Activated T-cell treated with anti-CD3 and anti-CD28 coated beads for 1 hour (primary cell): Measurements from ENCODE around the gene RPS6KA3.

ENCODE experiments used
- DNase-seq: peaks from one replicate; pipeline ENCODE4 v3.0.0-alpha.2; 2020; ENCODE audit warnings: low read depth

Gene RPS6KA3

DNA sequence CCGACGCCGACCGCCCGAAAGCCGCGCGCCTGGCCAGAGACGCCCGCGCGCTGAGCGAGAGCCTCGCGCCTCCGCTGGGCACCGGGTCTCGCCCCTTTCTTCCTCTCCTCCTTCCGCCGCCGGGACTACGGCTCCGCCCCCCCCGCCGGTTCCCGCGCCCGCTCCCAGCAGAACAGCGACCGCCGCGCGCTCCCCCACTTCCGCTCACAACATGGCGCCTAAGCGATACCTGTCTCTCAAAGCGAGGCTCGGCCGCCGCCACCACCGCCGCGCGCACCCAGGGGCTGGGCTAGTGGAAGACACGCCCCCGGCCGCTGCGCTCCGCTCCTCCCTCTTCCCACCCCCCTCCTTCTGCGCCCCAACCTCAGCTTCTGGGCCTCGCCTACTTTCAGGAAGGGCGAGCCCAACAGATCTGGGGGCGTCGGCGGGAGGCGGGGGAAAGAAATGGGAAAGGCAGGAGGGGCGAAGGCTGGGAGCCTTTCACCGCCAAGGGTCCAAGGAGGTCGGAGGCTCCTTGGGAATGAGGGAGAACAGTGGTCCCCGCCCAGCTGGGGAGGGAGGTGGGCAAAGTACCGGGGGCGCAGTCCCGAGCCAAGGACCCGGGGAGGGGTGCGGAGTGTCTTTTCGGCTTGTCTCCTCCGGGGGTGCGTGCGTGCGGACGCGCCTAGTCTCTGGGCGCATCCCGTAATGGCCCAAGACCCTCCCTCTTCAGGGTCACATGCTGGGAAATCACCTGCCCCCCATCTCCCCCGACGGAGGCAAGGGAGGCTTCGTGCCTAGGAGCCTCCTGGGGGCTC lies at the start of gene RPS6KA3:
RPS6KA3 (minus strand) TSS at position 100 of the 797 bp plus-strand sequence. CDS start 277 bp downstream, outside the sequence.
- DNase-seq: peak; percentile 83

DNA sequence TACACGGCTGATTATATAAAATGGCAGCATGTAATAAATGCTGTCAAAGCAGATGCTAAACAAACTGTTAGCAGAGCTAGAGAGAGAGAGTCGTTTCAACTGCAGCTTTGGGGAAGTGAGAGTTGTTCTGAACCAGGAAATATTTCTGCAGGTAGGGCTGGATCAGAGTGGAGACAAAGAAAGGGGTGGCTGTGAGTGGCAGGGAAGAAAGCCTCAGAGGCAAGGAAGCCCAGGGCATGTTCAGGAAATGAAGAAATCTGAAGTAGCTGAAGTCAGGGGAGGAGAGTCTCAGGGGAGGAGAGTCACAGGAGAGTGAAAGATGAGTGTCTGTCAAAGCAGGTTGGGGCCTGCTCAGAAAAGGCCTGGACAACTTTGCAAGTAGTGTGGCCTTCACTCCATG lies 48.4 kb upstream of the RPS6KA3 start:
- no peak for DNase-seq

DNA sequence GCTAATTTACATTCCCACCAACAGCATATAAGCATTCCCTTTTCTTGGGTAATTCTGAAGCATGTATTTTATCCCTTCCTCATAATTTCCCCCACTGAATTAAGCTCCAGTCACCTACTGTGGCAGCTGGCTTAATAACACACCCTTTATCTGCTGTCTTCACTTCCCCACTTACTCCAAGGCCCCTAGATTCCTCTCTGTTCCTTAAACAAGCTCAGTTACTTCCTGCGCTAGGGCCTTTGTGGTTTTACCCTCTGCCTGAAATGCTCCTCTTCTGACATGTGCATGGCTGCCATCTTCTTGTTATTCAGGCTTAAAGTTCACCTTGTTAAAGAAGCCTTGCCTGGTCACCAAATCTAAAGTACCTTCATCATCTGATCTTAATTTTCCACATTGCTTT lies 47.2 kb upstream of the RPS6KA3 start:
- no peak for DNase-seq

DNA sequence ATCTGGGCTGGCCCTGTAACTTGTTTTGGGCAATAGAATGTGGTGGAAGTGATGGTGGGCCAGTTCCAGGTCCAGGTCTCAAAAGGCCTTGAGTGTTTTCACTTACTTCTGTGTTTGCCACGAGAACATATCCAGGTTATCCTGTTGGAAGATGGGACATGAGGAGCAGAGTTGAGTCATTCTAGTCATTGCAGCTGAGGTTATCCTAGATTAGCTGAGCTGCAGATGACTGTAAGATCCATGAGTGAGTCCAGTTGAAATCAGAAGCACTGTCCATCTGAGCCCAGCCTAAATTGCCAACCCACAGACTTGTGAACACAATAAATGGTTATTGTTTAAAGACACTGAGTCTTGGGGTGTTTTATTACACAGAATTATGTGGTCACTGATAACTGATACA lies 45.3 kb upstream of the RPS6KA3 start:
- DNase-seq: no peak

DNA sequence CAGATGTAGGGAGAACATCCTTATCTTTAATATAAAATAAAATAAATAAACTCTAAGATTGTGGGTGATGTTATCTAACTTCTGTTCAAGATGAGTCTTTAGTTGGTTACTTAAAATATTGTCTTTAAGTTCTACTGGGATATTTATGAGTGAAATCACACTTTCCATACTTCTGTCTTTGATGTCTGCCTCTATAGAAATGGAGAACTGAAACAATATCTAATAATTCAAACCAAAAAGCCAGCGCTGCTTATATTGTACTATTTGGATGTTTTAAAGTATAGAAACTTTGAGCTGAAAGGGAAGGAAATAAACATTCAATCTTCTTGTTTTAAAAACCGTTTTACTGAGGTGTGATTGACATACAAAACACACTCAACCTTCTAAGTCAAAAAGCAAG lies 44.8 kb upstream of the RPS6KA3 start:
- DNase-seq: no peak

DNA sequence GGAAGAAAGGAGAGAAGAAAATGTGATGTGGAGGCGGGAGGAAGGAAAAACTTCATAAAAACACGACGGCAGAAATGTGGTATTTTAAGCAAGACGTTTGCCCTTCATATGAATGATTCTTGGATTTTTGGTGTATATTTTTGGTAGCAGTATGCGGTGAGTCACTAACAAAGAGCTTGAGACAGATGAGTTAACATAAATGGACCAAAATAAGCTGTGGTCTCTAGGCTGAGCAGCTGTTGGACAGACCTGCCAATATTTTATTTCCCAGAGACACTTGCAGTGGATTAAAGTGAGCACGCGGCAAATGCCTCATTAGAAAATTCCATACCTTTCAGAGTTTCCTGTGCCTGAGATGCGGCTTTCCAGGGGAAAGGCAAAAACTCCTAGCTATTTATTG lies 43.1 kb upstream of the RPS6KA3 start:
- no peak for DNase-seq

DNA sequence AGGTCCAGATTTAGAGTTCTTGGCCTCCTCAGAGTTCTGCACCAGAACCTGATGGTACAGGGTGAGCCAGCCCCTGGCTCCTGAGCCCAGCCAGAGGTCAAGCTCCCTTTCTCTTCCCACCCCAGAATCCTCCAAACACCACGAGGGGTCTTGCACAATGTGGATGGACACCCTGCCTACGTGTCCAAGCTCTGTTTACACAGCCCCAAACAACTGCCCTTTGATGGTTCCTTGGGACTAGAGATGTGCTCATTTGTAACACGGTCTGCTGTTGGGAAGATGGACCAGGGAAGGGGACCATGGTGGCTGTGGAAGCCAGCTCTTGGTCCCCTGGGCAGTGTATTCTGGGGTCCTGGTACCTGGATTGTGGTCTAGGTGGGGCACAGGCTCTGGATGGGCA lies 40.0 kb upstream of the RPS6KA3 start:
- DNase-seq: no peak

DNA sequence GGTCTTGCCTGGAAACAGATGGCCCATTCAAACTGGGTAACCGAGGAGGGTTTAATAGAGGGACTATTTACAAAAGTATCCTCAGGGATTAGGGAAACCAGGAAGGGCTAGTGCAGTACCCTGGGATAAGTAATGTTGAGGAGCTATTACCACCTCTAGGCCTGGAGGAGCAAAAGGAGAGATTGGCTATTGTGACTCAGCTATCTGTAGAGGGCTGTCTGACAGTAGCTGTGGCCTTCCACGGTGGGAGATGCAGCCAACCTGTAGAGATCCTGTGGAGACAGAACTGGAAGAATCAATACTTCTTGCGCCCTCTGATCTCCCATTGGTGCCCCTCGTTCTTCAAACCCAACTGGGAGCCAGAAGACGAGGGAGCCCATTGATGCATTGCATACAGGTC lies 34.1 kb upstream of the RPS6KA3 start:
- DNase-seq: no peak

DNA sequence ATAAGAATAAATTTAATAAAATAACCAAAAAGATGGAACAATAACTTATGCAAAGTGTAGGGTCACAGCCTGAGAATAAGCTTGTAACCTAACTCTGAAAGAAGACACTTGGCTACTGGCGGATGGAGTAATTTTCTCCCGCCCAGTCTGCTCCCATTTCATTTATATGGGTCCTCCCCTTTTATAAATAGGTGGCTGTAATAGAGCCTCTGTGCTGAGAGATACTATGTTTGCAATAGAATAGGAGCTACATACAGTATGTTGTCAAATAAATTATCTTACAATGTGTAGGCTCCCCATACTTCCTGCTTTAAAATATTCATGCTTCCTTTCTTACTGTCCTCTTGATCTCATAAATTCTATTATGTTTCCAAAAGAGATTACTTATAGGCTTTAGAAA lies 28.2 kb upstream of the RPS6KA3 start:
- no peak for DNase-seq

DNA sequence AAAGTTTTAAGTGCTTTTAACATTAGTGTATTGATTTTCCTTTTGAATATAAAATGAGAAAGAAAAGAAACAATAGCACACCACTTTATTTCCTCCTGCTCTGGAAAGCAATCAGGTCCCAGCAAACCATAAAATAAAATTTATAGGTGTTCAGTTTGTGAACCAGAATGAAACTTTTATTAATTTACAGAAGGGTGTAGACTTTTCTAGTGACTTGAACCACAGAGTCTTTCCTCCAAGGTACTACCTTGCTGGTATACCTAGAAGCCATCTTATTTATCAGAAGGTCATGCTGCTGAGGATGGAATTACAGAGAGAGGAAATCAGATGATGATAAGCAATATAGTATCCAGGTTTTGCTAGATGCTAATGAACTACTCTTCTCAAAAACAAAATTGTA lies 27.6 kb upstream of the RPS6KA3 start:
- DNase-seq: no peak

DNA sequence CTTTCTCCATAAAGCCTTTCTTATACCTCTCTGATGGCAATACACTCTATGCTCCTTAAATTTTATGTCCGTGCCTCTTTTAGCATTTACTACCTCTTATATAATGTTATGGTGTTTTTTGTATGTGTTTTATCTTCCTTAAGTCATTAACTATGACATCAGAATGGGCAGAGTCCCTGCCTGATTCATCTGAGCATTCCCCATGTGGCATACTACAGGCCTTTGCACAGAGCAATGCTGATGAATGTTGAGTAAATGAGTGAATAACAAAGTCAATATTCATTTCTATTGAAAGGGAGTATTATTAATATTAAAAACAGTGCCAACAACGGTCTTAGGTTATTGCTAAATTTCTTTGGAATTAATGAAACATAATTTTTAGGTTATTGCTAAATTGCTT lies 18.8 kb upstream of the RPS6KA3 start:
- DNase-seq: no peak

DNA sequence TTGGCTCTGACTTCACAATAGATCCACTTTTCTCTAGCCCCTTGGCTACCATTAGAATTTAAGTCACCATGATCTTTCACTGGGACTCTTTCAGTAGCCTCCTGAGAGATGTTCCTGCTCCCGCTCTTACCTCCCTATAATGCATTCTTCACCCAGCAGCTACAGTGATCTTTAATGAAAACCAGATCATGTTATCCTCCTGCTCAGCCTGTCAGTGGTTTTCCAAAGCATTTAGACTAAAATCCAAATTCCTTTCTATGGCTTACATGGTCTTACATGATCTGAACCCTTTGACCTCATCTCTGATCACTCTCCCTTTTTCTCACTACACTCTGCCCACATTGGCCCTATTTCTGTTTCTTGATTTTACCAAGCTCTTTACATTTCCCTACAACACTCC lies 18.3 kb upstream of the RPS6KA3 start:
- no peak for DNase-seq

DNA sequence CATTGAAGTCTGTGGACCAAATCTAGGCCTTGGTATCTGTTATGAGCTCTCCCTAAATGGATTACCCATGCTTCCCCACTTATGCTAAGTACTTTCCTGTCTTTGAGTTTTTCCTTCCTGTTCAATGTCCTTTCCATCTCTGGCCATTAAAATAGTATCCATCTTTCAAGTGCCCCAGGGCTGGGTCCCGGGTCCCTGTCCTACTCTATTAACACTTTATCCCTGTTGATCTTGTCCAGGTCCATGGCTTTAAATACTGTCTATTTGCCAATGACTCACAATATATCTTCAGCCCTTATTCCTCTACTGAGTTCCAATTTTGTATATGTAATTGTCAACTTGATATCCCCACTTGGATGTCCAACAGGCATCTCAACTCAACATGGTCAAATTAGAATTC lies 17.7 kb upstream of the RPS6KA3 start:
- DNase-seq: no peak

DNA sequence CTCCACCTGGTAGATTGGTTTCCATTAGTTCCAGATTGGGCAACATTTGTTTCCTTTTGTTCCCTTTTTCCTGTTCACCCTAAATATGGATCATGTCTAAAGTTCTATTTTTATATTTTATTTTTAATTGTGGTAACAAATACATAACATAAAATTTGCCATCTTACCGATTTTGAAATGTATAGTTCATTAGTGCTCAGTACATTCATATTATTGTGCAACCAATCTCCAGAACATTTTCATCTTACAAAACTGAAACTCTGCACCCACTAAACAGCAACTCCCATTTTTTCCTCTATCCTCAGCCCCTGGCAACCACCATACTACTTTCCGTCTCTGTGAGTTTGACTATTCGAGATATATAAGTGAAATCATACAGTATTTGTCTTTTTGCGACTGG lies 14.2 kb upstream of the RPS6KA3 start:
- no peak for DNase-seq

DNA sequence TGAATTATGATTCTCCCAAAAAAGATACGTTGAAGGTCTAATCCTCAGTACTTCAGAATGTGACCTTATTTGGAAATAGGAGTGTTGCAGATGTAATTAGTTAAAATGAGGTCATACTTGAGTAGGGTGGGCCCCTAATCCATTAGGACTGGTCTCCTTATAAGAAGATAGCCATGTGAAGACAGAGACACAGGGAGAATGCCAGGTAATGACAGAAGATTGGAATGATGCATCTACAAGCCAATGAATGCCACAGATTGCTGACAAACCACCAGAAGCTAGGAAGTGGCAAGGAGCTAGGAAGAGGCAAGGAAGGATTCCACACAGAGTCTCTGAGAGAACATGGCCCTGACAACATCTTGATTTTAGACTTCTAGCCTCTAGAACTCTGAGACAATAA lies 7.4 kb upstream of the RPS6KA3 start:
- DNase-seq: no peak

DNA sequence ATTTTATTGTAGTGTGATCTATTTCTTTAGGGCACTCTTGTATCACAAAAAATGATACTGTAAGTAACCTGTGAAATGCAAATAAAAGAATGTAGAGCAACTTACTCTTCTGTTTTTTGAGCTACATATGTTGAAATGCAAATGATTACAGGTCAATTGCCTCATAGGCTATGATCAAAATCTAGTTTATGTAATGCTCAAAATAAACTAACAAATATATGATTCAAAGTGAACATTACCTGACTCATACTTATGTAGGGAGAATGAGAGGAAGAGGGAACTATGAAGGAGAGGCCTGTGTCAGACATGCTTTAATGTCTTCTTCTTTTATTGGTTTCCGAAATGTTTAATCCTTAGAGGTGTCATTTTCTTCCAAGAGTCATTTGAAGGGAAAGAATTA lies 5.0 kb upstream of the RPS6KA3 start:
- no peak for DNase-seq

DNA sequence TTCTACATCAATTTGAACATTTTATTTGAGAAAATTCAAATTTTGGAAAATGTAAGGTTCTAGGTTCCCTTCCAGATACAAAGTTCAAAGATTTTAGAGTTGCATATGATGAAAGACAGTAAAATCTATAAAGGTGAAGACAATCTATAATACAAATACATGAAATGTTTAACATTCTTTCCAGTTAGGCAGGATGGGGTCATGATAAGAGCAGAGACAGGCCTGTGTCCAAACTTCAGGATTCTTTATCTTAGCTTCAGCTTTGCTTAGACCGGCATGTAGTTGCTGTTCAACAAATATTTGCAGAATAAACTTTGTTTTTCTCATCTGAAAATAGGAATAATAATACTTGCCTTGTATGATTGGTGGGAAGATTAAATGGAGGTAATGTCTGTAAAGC lies 4.5 kb upstream of the RPS6KA3 start:
- DNase-seq: no peak

DNA sequence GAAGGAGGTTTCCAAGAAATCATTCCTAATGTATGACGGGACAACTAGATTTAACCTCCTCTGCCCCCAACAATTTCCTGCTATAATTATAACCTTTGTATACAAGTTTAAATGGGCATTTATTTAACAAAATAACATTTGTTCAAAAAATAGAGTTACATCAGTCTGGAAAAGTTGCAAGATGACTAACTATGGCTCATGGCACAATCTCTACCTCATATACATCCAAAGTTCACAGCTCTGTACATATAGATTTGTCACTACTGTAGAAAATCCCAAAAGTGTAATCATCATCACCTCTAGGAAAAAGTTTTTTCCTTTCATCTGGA lies 3.8 kb upstream of the RPS6KA3 start:
- DNase-seq: no peak

DNA sequence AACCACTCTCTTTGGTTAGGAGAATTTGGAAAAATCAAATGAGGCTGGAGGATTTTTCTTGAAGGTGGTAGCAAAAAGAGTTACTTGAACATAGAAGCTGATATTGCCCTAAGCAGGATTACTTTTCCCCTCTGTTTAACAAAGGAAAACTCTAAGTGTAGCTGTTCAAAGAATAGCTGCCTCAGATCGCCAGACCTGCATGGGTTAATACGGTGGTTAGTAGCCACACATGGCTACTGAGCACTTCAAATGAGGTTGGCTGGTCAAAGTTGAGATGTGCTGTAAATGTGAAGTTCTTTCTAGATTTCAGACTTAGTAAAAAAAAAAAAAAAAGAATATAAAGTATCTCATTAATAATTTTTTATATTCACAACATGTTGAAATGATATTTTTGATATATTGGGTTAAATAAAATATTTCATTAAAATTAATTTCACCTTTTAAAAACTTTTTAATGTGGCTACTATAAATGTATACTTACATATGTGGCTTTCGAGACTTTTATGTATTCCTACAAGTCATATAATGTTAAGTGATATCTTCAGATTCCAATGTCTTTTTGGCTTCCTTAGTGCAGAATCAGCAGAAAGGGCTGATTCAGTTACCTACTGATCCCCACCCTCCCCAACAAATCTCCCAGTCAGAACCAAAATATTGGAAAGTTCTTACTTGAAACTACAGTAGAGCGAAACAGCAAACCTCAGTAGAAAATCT lies 3.3 kb upstream of the RPS6KA3 start:
- DNase-seq: no peak

DNA sequence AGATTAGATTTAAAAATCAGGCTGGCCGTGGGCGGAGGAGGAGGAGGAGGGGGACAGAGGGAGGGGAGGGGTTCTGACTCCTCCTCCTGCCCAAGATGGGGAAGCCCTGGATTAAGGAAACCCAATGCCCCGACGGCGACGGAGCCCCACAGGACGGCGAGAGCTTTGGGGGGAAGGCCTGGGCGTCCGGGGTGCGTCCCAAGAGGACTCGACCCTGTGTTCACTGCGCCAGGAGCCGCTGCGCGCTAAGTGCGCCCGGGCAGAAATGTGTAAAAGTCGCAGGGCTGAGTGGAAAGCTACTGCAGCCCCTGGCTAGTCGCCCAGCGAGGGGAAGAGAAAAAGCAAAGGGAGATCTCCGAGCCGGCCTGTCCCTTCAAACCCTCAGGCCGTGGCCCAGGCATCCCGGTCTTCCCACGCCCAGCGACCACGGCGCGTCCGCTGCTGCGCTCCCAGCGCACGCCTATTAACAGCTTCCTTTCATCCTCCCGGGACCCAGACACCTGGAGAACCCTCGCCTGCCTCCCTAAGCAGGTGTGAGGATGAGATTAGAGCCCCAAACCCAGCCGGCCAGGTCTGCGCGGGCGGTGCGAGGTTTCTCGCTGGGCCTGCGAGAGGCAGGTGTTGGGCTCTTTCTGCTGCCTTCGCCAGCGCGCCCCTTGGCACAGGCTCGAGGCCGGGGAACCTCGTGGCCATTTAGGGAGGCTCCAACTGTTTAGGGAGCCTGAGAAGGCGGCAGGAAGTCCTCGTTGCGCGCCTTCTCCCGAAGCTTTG lies 1.4 kb upstream of the RPS6KA3 start:
- no peak for DNase-seq

DNA sequence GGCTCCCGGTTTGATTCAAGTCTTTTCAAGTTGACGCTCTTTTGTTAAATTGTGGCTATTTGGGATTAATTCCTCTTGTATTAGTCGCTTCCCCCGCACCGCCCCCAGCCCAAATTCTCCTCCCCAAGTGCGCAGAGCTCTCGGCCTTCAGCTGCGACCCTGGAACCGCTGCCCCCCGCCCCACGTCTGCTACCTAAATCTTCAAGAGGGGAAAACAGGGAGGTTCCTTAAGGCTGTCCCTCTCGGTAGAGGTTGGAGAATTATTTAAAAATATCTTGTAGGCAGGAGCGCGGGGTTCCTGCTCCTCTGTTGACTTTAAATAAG lies 860 bp upstream of the RPS6KA3 start:
- no peak for DNase-seq

DNA sequence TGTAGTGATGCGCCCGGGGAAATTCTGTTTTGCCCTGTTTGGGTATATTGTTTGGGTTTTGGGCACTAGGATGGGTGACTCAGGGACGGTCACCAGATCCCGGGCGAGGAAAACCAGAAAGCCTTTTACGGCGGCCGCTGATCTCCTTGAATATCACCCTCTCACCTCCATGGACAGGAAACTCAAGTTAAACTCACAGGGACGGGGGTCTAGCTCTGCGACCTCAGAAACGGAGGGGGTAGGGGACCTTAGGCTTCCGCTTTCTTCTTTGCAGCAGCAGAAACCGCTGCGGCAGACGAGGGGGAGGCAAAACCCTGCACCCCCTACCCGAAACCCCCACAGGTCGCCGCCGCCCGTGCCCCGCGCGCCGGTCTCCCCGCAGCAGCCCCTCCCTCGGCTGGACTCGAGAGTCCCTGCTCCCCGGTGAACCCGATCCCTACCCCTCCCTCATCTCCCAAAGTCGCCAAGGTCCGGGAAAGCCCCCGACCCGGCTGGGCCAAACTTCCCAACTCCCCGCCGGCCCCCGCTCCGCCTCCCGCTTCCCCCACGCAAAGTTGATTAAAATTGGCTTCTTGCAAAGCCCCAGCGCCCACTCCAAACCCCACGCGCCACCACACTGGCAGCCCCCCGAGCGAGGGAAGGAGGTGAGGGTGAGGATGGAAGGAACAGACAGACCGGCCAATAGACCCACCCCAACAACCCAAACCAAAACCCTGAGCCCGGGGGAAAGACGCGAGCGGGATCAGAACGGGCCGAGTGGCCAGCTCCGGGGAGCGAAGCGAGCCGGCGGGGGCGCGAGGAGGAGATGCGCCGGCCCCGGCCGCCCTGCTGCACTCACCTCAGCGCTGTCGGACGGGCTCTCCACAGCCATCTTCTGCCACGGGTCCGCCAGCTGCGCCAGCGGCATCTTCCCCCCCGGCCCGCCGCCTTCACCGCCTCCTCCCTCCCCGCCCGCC lies 705 bp downstream of the RPS6KA3 start:
- no peak for DNase-seq
